Erythroblast (primary cell): ENCODE measurements around the gene ZFYVE28.

Experiments used
- GATA1 ChIP-seq: IDR thresholded peaks from 2 replicates; pipeline ENCODE4 v1.6.1; 2011; ENCODE audit warnings: low read depth, mild to moderate bottlenecking, control low read depth, low read length, moderate library complexity
- POLR2A ChIP-seq: IDR thresholded peaks from 2 replicates; pipeline ENCODE4 v1.6.1; 2011; ENCODE audit warnings: mild to moderate bottlenecking, low read length

- TF ChIP-seq POLR2A (no peak), GATA1 (no peak)
Measured at GRCh38 chr4:2426711-2427275, 8.3 kb upstream of the ZFYVE28 start.
